GM19351 (cell line): ENCODE measurements around the gene RELL2.
A peak's percentile ranks its signal among the peaks of the same experiment; 100 is the strongest.
"Not testable (repeated sequence)": the region's sequence is repeated elsewhere in the genome, so short reads cannot be mapped to it uniquely, and the experiment has no call there.

Source experiments
- ATAC-seq: cut with Tn5 transposase; IDR thresholded peaks from one replicate; pipeline ENCODE4 v1.9.1; 2021; ENCODE audit warnings: mild to moderate bottlenecking, moderate library complexity; ENCODE audit not compliant: unreplicated experiment

RELL2 gene

GRCh38 chr5:141636413-141637122 lies at the start of gene RELL2, which contains the start of gene HDAC3:
Gene RELL2, plus strand, starts transcription at chr5:141636997. Its CDS starts 1,229 bp downstream, at chr5:141638226.
Gene HDAC3, minus strand, starts transcription at chr5:141636849. Its CDS starts 59 bp downstream, at chr5:141636790.
- ATAC-seq, result peak; percentile 59

GRCh38 chr5:141590127-141590526 lies 46.7 kb upstream of the RELL2 start:
- no peak for ATAC-seq

- no peak for ATAC-seq
Observed at GRCh38 chr5:141596867-141597266, 39.9 kb upstream of the RELL2 start.

GRCh38 chr5:141597394-141597793 lies 39.4 kb upstream of the RELL2 start:
- no peak for ATAC-seq

- ATAC-seq, result no peak
Observed at GRCh38 chr5:141597814-141598213, 39.0 kb upstream of the RELL2 start.

- ATAC-seq, result no peak
Observed at GRCh38 chr5:141598391-141599345, 38.1 kb upstream of the RELL2 start.

GRCh38 chr5:141602606-141603005 lies 34.2 kb upstream of the RELL2 start:
- no peak for ATAC-seq

GRCh38 chr5:141603923-141604717 lies 32.7 kb upstream of the RELL2 start:
- no peak for ATAC-seq

- ATAC-seq, result peak; percentile 93
Observed at GRCh38 chr5:141605523-141606277, 31.1 kb upstream of the RELL2 start.

- ATAC-seq, result no peak
Observed at GRCh38 chr5:141608046-141608445, 28.8 kb upstream of the RELL2 start.

GRCh38 chr5:141608557-141608956 lies 28.2 kb upstream of the RELL2 start:
- no peak for ATAC-seq

GRCh38 chr5:141609044-141609443 lies 27.8 kb upstream of the RELL2 start:
- no peak for ATAC-seq

- not testable (repeated sequence) for ATAC-seq
Observed at GRCh38 chr5:141609921-141610320, 26.9 kb upstream of the RELL2 start.

GRCh38 chr5:141611289-141611688 lies 25.5 kb upstream of the RELL2 start:
- ATAC-seq, result no peak

GRCh38 chr5:141613344-141613743 lies 23.5 kb upstream of the RELL2 start:
- ATAC-seq, result no peak

- ATAC-seq, result no peak
Observed at GRCh38 chr5:141615991-141616720, 20.6 kb upstream of the RELL2 start.

- no peak for ATAC-seq
Observed at GRCh38 chr5:141617128-141617527, 19.7 kb upstream of the RELL2 start.

- ATAC-seq, result no peak
Observed at GRCh38 chr5:141617682-141618029, 19.1 kb upstream of the RELL2 start.

- ATAC-seq, result peak; percentile 21
Observed at GRCh38 chr5:141618030-141618803, 18.6 kb upstream of the RELL2 start.
